Lung (tissue), 12 donors: Measurements from ENCODE around the gene CASP9. TPM values are rescaled to one million over a fixed set of nuclear protein-coding genes. Genes with fewer than 3 reads are reported as not detected.

Experiments used
- ATAC-seq: fragments of 200-7000 bp; cut with Tn5 transposase; one replicate; pipeline ENCODE4 v1.9.1; 2020; ENCODE audit warnings: moderate number of reproducible peaks; ENCODE audit not compliant: insufficient read depth, low FRiP score
- DNase-seq, 3 donors: peaks; one replicate each; pipeline ENCODE4 v3.0.0-alpha.2; 2013 to 2017
- H3K27ac ChIP-seq, 2 donors: one replicate each; pipeline ENCODE4 v1.5.1; 2013; ENCODE audit warnings: mild to moderate bottlenecking in 2 of 2, moderate library complexity in 2 of 2, control low read depth in 1 of 2, inconsistent platforms in 1 of 2, low read depth in 1 of 2, low read length in 1 of 2
- H3K27me3 ChIP-seq, 3 donors: one replicate each; pipeline ENCODE4 v1.5.1; 2013; ENCODE audit warnings: low read length in 2 of 3; ENCODE audit not compliant: control insufficient read depth in 3 of 3, insufficient read depth in 3 of 3
- H3K36me3 ChIP-seq, 4 donors: one replicate each; pipeline ENCODE4 v1.5.1; 2013; ENCODE audit warnings: low read length in 4 of 4, mild to moderate bottlenecking in 1 of 4, moderate library complexity in 1 of 4; ENCODE audit not compliant: control insufficient read depth in 4 of 4, insufficient read depth in 4 of 4
- H3K4me1 ChIP-seq, 5 donors: one replicate each; pipeline ENCODE4 v1.5.1; 2013; ENCODE audit warnings: low read length in 5 of 5, mild to moderate bottlenecking in 2 of 5, moderate library complexity in 1 of 5; ENCODE audit not compliant: control insufficient read depth in 5 of 5, insufficient read depth in 5 of 5
- H3K4me3 ChIP-seq: one replicate; pipeline ENCODE4 v1.5.1; 2013; ENCODE audit warnings: mild to moderate bottlenecking, control low read depth, moderate library complexity
- H3K9ac ChIP-seq, 2 donors: one replicate each; pipeline ENCODE4 v1.5.1; 2013; ENCODE audit warnings: low read length in 2 of 2, control low read depth in 1 of 2; ENCODE audit not compliant: insufficient read depth in 1 of 2
- H3K9me3 ChIP-seq, 4 donors: one replicate each; pipeline ENCODE4 v1.5.1; 2013; ENCODE audit warnings: low read length in 3 of 4, mild to moderate bottlenecking in 1 of 4, moderate library complexity in 1 of 4; ENCODE audit not compliant: control insufficient read depth in 4 of 4, insufficient read depth in 3 of 4
- CTCF ChIP-seq: IDR thresholded peaks from 2 replicates; pipeline ENCODE4 v1.5.1; 2012; ENCODE audit warnings: mild to moderate bottlenecking; ENCODE audit errors: control extremely low read depth, extremely low read depth
- WGBS, 2 donors: extraction: QIAGEN DNeasy Blood & Tissue Kit; methylation state at CpG; one replicate each; pipeline ENCODE4 v1.1.7; 2013; 5-methylcytosine and 5-hydroxymethylcytosine counted together
- polyA plus RNA-seq, 2 donors: library from polyadenylated mRNA; stranded (reverse); fragments of 200-250 nt; gene quantifications; one replicate each; pipeline ENCODE4 v1.2.1, GENCODE V29; 2013
- total RNA-seq, 2 donors: library from RNA; depleted of rRNA in 1 of 2; stranded (reverse); fragments of >200 nt in 1 of 2; gene quantifications; one replicate each; pipeline ENCODE4 v1.2.1, GENCODE V29; 2014 to 2021
- donor health status: control.
- donor health status: control.
- donor health status: Bipolar disorder and iron deficiency.
- donor health status: healthy.
- donor health status: DM: yes; HTN: yes; CAD: no.

Gene CASP9
- total and polyA plus RNA-seq, 4 donors = 13.3 to 16.6 (median 13.8) TPM

GRCh38 chr1:15542388-15543250, 18.6 kb upstream of the CASP9 start:
- DNase-seq = no peak
- H3K4me1 ChIP-seq = no peaks in the 10 kb centered on the region
- 90 to 96% methylated on average over 7 of the region's 7 CpGs for WGBS, 2 donors
- no peak overlapping the region for H3K9ac ChIP-seq
- no peak for TF ChIP-seq CTCF
- no peak overlapping the region for H3K27ac ChIP-seq
- no peaks in the 10 kb centered on the region for H3K27me3 ChIP-seq
- no peaks in the 10 kb centered on the region for H3K9me3 ChIP-seq
- no peak for ATAC-seq
- H3K4me3 ChIP-seq = no peak overlapping the region
- H3K36me3 ChIP-seq = peaks cover 16 to 34% (median 30%) of the 10 kb centered on the region in 4 donors

GRCh38 chr1:15541231-15541792, 17.3 kb upstream of the CASP9 start:
- ATAC-seq = no peak
- no peak for TF ChIP-seq CTCF
- Histone ChIP-seq H3K36me3 (peaks cover 17 to 37% (median 27%) of the 10 kb centered on the region in 4 donors), H3K27ac (no peak overlapping the region), H3K4me1 (no peaks in the 10 kb centered on the region), H3K9ac (no peak overlapping the region), H3K4me3 (no peak overlapping the region), H3K9me3 (no peaks in the 10 kb centered on the region), H3K27me3 (no peaks in the 10 kb centered on the region)
- 74 to 85% methylated on average over 4 of the region's 4 CpGs for WGBS, 2 donors
- no peak for DNase-seq

- 84 to 89% methylated on average over 8 of the region's 8 CpGs for whole genome bisulfite sequencing, 2 donors
- Histone ChIP-seq H3K36me3 (peaks cover 12 to 32% (median 25%) of the 10 kb centered on the region in 4 donors), H3K27ac (no peak overlapping the region), H3K4me1 (no peaks in the 10 kb centered on the region), H3K9ac (no peak overlapping the region), H3K4me3 (no peak overlapping the region), H3K27me3 (no peaks in the 10 kb centered on the region), H3K9me3 (no peaks in the 10 kb centered on the region)
- no peak for TF ChIP-seq CTCF
- ATAC-seq (no peak), DNase-seq (no peak)
Observed at GRCh38 chr1:15540186-15540585, 16.2 kb upstream of the CASP9 start.
